ENCODE results near the gene CEP57L1. TPM values are rescaled to one million over a fixed set of nuclear protein-coding genes. Genes with fewer than 3 reads are reported as not detected.
A peak's percentile ranks its signal among the peaks of the same experiment; 100 is the strongest.
"Not testable (repeated sequence)": the region's sequence is repeated elsewhere in the genome, so short reads cannot be mapped to it uniquely, and the experiment has no call there.

Gene CEP57L1
- total RNA-seq, 1 donor from 2014 or later = 6.2 TPM

GRCh38 chr6:109081516-109082187, 13.7 kb upstream of the CEP57L1 start:
- H3K27ac ChIP-seq (replicated peaks) = peak overlapping the region; percentile 99
- peaks cover 97% of the 10 kb centered on the region for H3K4me1 ChIP-seq
- TF ChIP-seq CTCF (IDR thresholded peaks at IDR 0.05; ENCODE audit: borderline replicate concordance) = no peak
- intact Hi-C loops (cut with micrococcal nuclease) = no loop called here
- H3K9me3 ChIP-seq (replicated peaks) = no peaks in the 10 kb centered on the region
- peak overlapping the region; percentile 10 for H3K4me3 ChIP-seq
- no peaks in the 10 kb centered on the region for H3K27me3 ChIP-seq (ENCODE audit: low read depth)
- no peak for DNase-seq
- peaks cover 18% of the 10 kb centered on the region for H3K36me3 ChIP-seq

- intact Hi-C loops (cut with micrococcal nuclease) = no loop called here
- peak overlapping the region; percentile 10 for H3K4me3 ChIP-seq
- no peak for TF ChIP-seq CTCF (IDR thresholded peaks at IDR 0.05; ENCODE audit: borderline replicate concordance)
- H3K4me1 ChIP-seq = peaks cover 97% of the 10 kb centered on the region
- H3K27ac ChIP-seq (replicated peaks) = peak overlapping the region; percentile 99
- no peak for DNase-seq
- no peaks in the 10 kb centered on the region for H3K27me3 ChIP-seq (ENCODE audit: low read depth)
- H3K36me3 ChIP-seq = peaks cover 18% of the 10 kb centered on the region
- no peaks in the 10 kb centered on the region for H3K9me3 ChIP-seq (replicated peaks)
Measured at GRCh38 chr6:109082188-109082577, 13.1 kb upstream of the CEP57L1 start.

- H3K9me3 ChIP-seq (replicated peaks) = no peaks in the 10 kb centered on the region
- peak overlapping the region; percentile 15 for H3K4me3 ChIP-seq
- TF ChIP-seq CTCF (IDR thresholded peaks at IDR 0.05; ENCODE audit: borderline replicate concordance) = no peak
- H3K27ac ChIP-seq (replicated peaks) = peak overlapping the region; percentile 99
- DNase-seq = no peak
- H3K27me3 ChIP-seq (ENCODE audit: low read depth) = no peaks in the 10 kb centered on the region
- intact Hi-C loops (cut with micrococcal nuclease) = no loop called here
- H3K36me3 ChIP-seq = peaks cover 18% of the 10 kb centered on the region
- peaks cover 97% of the 10 kb centered on the region for H3K4me1 ChIP-seq
Measured at GRCh38 chr6:109083657-109084056, 11.7 kb upstream of the CEP57L1 start.

GRCh38 chr6:109084146-109084545, 11.2 kb upstream of the CEP57L1 start:
- H3K36me3 ChIP-seq = peaks cover 18% of the 10 kb centered on the region
- H3K27me3 ChIP-seq (ENCODE audit: low read depth); DNase-seq; H3K9me3 ChIP-seq (replicated peaks); intact Hi-C loops (cut with micrococcal nuclease): not testable (repeated sequence)
- peak overlapping the region; percentile 99 for H3K27ac ChIP-seq (replicated peaks)
- H3K4me3 ChIP-seq = peak overlapping the region; percentile 15
- peaks cover 97% of the 10 kb centered on the region for H3K4me1 ChIP-seq

GRCh38 chr6:109087661-109088264, 7.5 kb upstream of the CEP57L1 start:
- no peaks in the 10 kb centered on the region for H3K9me3 ChIP-seq (replicated peaks)
- H3K27me3 ChIP-seq (ENCODE audit: low read depth) = no peaks in the 10 kb centered on the region
- TF ChIP-seq CTCF (IDR thresholded peaks at IDR 0.05; ENCODE audit: borderline replicate concordance) = no peak
- intact Hi-C loops (cut with micrococcal nuclease) = no loop called here
- H3K36me3 ChIP-seq = peaks cover 17% of the 10 kb centered on the region
- peak overlapping the region; percentile 74 for H3K4me3 ChIP-seq
- peak overlapping the region; percentile 99 for H3K27ac ChIP-seq (replicated peaks)
- no peak for DNase-seq
- H3K4me1 ChIP-seq = peaks cover 98% of the 10 kb centered on the region

GRCh38 chr6:109088995-109089394, 6.3 kb upstream of the CEP57L1 start:
- Histone ChIP-seq H3K4me1 (peaks cover 96% of the 10 kb centered on the region), H3K9me3 (replicated peaks) (no peaks in the 10 kb centered on the region), H3K27ac (replicated peaks) (peak overlapping the region; percentile 99), H3K27me3 (ENCODE audit: low read depth) (no peaks in the 10 kb centered on the region), H3K4me3 (peak overlapping the region; percentile 74), H3K36me3 (peaks cover 17% of the 10 kb centered on the region)
- TF ChIP-seq CTCF (IDR thresholded peaks at IDR 0.05; ENCODE audit: borderline replicate concordance) = no peak
- intact Hi-C loops (cut with micrococcal nuclease) = no loop called here
- no peak for DNase-seq

Data from left ventricle myocardium inferior (tissue), 1 donor.